Activated CD4-positive, alpha-beta T cell treated with anti-CD3 and anti-CD28 coated beads, Interleukin-2, amount 10 ng/mL, durations not matched to agents 24 days and 14 days (primary cell): ENCODE data around the gene EIF5A. TPM values are rescaled to one million over a fixed set of nuclear protein-coding genes. Genes with fewer than 3 reads are reported as not detected.
A peak's percentile ranks its signal among the peaks of the same experiment; 100 is the strongest.

Experiments used
- DNase-seq: peaks from one replicate; pipeline ENCODE4 v3.0.0; 2022
- H3K27ac Mint-ChIP-seq: one replicate; pipeline ENCODE4 v1.8.0; 2022; ENCODE audit warnings: mild to moderate bottlenecking, mixed read lengths
- H3K27me3 Mint-ChIP-seq: one replicate; pipeline ENCODE4 v1.8.0; 2022; ENCODE audit warnings: mixed read lengths
- H3K36me3 Mint-ChIP-seq: one replicate; pipeline ENCODE4 v1.8.0; 2022; ENCODE audit warnings: low read depth, mild to moderate bottlenecking, mixed read lengths
- H3K4me1 Mint-ChIP-seq: one replicate; pipeline ENCODE4 v1.8.0; 2021; ENCODE audit warnings: mixed read lengths
- H3K4me3 Mint-ChIP-seq: one replicate; pipeline ENCODE4 v1.8.0; 2022; ENCODE audit warnings: mild to moderate bottlenecking, moderate library complexity, mixed read lengths
- H3K9me3 Mint-ChIP-seq: one replicate; pipeline ENCODE4 v1.8.0; 2021; ENCODE audit warnings: mixed read lengths
- intact Hi-C: fragments of 100-400 bp; cut with micrococcal nuclease; formaldehyde crosslinking; loops from one replicate; pipeline ENCODE4 v1.15.1; 2023
- total RNA-seq: library from RNA; stranded (reverse); gene quantifications from 2 replicates; pipeline ENCODE4 v1.2.3, GENCODE V29; 2022

Gene EIF5A
- 1,303 and 1,327 TPM in 2 replicates for total RNA-seq

DNA sequence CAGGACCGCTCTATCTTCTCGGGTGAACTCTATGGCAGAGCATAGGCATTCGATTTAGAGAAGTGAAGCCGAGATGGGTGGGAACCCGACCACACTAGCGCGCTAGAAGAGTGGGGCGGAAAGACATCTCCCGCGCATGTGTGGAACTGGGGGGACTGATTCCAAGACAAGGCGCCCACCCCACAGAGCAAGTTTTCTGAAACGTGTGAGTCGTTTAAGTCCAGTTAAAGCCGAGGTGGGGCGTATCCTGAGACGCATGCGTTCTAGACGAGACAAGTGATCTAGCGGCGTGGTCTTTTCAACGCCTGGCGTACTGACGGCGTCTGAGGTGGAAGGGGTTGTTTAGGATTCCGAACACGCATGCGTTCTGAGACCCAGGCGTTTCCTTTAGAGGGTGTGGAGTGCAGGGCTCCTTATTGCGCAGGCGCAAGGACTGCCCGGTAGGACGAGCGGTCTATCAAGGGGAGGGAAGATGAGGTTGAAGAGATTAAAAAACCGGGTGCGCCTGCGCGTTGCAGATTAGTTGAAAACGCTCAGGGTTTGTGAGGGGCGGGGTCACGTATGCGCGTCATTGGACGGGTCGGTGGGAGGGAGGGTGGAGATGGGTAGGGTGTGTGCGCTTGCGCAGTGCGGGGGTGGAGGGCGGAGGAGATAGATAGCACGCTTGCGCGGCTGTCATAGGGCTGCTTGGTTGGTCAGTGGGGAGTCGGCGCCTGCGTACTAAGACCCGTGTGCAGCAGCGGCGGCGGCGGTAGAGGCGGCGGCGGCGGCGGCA lies at the start of gene EIF5A:
EIF5A (plus strand) TSS at position 718 of the 775 bp plus-strand sequence. CDS start 2,008 bp downstream, outside the sequence.
- Mint-ChIP-seq H3K36me3 (peaks cover 42% of the 10 kb centered on the region), H3K4me3 (peak within 1 kb of the TSS; percentile 90), H3K9me3 (no peaks in the 10 kb centered on the region), H3K27ac (peak within 1 kb of the TSS; percentile 99), H3K27me3 (peaks cover 5% of the 10 kb centered on the region), H3K4me1 (peaks cover 40% of the 10 kb centered on the region)
- intact Hi-C loops, result loop anchor here (1.0 to 5.0 kb wide), 7 partner anchors 26 to 379 kb away; partner anchors contain the start of genes ELP5, PHF23, POLR2A and SLC16A13
- peak; percentile 100 for DNase-seq

DNA sequence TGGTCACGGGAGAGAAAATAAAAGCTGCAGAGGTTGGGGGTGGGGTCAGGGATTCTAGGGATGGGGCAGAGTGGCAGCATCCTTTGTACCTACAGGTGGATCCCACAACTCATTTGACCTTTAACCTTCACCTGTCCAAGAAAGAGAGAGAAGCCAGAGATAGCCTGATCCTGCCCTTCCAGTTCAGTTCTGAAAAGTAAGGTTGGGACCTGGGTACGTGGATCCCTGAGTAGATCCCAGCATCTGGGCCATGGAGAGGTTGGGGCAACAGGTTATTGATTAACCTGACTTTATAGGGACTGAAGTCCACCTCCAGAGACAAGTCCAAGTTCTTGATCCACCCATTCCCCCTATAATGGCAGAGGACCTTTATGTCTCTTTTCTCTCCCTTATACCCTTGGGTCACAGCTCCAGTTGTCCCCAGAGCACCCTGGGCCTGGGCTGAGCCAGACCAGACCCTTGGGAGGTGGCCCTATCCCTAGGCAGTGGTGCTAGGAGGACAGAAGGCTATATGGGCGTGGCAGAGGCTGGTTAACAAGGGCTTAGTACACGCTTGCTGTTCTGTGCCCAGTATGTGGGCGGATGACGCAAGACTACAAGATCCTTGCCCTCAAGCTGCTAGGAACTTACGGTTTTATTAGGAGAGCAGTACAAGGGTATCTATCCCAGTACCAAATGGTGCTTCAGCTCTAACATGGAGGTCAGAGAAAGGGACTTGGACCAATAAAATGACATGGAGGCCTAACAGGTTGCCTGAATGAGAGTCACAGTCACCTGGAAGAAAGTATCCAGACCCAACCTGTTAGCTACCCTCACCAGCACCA lies 48.5 kb upstream of the EIF5A start:
- H3K27ac Mint-ChIP-seq, result no peak overlapping the region
- H3K9me3 Mint-ChIP-seq, result no peaks in the 10 kb centered on the region
- intact Hi-C loops, result no loop called here
- H3K27me3 Mint-ChIP-seq, result peaks cover 19% of the 10 kb centered on the region
- H3K4me3 Mint-ChIP-seq, result peak overlapping the region; percentile 12
- peaks cover 25% of the 10 kb centered on the region for H3K4me1 Mint-ChIP-seq
- DNase-seq, result no peak
- peaks cover 42% of the 10 kb centered on the region for H3K36me3 Mint-ChIP-seq

DNA sequence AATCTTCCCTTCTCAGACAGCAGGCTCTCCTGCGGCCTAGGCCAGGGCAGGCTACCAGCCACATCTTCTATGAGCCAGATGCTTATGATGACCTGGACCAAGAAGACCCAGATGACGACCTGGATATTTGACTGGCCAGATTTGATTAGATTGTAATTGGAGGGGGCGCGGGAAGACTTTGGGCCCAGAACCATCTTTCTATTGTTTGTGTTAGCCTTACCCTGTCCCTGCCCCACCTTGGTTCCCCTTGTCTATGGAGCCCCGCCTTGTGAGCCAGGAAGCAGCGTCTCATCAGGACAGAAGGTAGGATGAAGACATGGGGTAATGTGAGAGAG lies 47.9 kb upstream of the EIF5A start:
- no peak for DNase-seq
- no peaks in the 10 kb centered on the region for H3K9me3 Mint-ChIP-seq
- peak overlapping the region; percentile 12 for H3K4me3 Mint-ChIP-seq
- peaks cover 40% of the 10 kb centered on the region for H3K36me3 Mint-ChIP-seq
- H3K4me1 Mint-ChIP-seq, result peaks cover 25% of the 10 kb centered on the region
- H3K27ac Mint-ChIP-seq, result no peak overlapping the region
- H3K27me3 Mint-ChIP-seq, result peaks cover 24% of the 10 kb centered on the region
- intact Hi-C loops, result no loop called here

DNA sequence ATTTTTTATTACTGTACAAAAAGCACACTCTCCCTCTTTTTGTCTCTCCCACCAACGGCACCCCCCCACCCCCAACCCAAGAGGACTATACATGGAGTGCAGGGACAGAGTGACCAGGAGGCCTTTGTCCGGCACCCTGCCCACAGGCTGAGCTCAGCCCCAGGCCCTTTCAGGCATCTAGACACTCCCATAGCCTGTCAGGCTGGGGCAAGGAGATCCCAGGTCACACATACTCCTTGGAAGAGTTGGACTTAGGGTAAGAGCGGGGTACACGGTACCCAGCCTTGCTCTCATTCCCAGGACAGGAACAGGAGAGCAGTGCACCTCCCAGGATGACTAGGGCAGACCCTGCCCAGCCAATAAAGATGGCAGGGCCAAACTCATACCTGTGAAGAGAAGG lies 47.3 kb upstream of the EIF5A start:
- no peak for DNase-seq
- H3K27ac Mint-ChIP-seq, result no peak overlapping the region
- peaks cover 26% of the 10 kb centered on the region for H3K27me3 Mint-ChIP-seq
- peaks cover 34% of the 10 kb centered on the region for H3K36me3 Mint-ChIP-seq
- H3K9me3 Mint-ChIP-seq, result no peaks in the 10 kb centered on the region
- intact Hi-C loops, result no loop called here
- H3K4me1 Mint-ChIP-seq, result peaks cover 22% of the 10 kb centered on the region
- no peak overlapping the region for H3K4me3 Mint-ChIP-seq

DNA sequence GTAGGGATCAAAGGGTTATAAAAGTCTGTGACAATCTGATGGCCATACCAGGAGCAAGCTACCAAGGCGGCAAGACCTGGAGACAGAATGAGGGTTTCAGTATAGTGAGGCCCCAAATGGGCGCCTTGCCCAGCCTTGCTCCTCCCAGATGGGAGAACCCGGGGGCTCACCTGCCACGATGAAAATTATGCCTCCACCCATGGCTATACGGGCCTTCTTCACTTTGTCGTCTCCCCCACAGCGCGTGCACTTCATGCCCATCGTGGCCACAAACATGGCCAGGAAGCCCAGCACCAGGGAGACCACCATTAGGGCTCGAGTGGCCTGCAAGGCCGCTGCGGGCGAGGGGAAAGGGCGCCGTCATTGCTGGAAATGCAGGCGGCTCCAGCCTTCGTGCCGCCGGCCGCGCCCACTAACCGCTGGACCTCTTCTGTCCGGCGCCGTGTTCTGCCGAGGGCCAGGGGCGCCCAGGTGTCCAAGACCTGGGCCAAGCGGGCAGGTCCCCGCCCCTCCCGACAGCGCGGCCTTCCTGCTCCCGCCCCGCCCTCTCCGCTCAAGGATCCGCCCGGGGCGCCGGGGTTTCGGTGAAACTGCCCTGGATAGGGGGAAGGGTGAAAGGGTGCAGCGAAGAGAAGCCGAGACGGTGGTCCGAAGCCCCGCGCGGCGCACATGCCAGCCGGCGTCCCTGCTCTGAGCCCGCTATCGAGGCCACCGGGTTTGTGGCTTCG lies 46.6 kb upstream of the EIF5A start:
- peak; percentile 80 for DNase-seq
- Mint-ChIP-seq H3K27ac (no peak overlapping the region), H3K4me1 (peaks cover 22% of the 10 kb centered on the region), H3K9me3 (no peaks in the 10 kb centered on the region), H3K27me3 (peaks cover 26% of the 10 kb centered on the region), H3K4me3 (peak overlapping the region; percentile 49), H3K36me3 (peaks cover 32% of the 10 kb centered on the region)
- intact Hi-C loops, result no loop called here

DNA sequence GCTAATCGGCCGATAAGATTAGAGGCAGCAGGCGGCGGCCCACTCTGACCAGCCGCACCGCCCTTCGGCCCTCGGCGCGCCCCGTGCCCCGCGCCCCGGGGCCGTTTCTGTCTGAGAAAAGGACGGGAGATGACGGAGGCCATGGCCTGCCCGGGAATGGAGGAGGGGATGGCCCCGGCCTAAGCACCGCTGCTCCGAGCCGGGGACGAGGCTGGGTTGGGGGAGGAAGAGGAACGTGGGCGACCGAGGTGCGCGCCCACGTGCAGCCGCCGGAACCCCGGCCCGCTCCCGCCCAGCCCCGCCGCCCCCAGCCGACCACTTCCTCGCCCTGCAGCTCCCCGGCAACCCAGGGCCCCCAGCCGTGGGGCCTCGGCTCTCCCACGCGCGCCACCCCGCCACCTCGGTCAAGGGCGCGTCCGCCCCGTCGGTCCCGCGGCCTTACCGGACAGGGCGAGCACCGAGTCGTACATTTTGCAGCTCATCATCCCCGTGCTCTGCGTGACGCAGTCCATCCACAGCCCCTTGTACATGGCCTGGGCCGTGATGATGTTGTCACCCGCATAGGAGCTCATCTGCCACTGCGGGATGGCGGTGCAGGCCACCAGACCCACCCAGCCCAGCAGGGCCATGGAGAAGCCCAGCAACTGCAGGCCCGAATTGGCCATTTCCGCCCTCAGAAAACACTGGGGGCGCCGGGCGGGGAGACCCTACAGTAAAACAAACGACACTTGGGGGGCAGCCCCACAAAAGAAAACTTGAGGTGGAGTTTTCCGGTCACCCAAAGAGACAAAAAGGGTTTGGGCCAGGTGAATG lies 45.8 kb upstream of the EIF5A start:
- peak overlapping the region; percentile 69 for H3K4me3 Mint-ChIP-seq
- intact Hi-C loops, result loop anchor here (2.0 kb wide), 1 partner anchor 19 kb away; the partner anchor contains the start of gene SLC2A4
- peak; percentile 71 for DNase-seq
- peak overlapping the region; percentile 46 for H3K27ac Mint-ChIP-seq
- peaks cover 26% of the 10 kb centered on the region for H3K27me3 Mint-ChIP-seq
- H3K4me1 Mint-ChIP-seq, result peaks cover 22% of the 10 kb centered on the region
- peaks cover 26% of the 10 kb centered on the region for H3K36me3 Mint-ChIP-seq
- H3K9me3 Mint-ChIP-seq, result no peaks in the 10 kb centered on the region

DNA sequence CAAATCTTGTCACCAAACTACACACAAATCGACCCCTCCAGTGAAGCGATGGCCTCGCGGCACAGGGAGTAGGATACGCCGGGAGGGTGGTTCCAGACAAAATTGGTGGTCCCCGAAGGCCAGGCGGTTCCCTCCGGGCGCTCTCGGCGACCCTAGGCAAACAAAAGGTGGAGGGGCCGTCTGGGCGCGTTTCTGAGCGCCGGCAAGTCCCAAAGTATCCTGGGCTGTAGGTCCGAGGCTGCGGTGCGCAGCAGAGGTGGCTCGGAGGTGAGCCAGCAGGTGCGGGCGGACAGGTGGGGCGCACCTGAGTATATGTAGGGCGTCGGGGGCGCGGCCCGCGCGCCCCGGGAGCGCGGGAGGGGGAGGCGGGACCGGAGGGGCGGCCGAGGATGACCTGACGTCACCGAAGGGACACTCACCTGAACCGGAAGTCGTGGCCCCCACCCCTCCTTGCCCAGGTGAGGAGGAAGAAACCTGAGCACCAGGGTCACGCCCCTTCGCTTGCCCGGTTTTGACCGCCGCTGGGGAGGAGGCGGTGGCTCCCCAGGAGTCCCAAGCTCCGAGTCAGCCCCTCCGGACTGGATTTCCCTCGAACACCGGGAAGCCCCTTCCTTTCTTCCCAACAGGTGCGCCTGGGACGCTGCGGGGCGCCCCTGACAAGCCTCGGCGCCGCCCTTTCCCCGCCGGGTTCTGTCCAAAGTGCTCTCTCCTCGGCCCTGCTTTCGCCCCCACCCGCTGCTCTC lies 45.1 kb upstream of the EIF5A start, which contains the start of gene CLDN7:
CLDN7 (minus strand) TSS at position 287 of the 743 bp plus-strand sequence. CDS start 435 bp downstream, outside the sequence.
- intact Hi-C loops, result loop anchor here (2.0 kb wide), 1 partner anchor 18 kb away; the partner anchor contains the start of gene SLC2A4
- Mint-ChIP-seq H3K27me3 (peaks cover 29% of the 10 kb centered on the region), H3K27ac (peak within 1 kb of the TSS; percentile 63), H3K4me3 (peak within 1 kb of the TSS; percentile 79), H3K9me3 (no peaks in the 10 kb centered on the region), H3K36me3 (peaks cover 19% of the 10 kb centered on the region), H3K4me1 (peaks cover 22% of the 10 kb centered on the region)
- no peak for DNase-seq

DNA sequence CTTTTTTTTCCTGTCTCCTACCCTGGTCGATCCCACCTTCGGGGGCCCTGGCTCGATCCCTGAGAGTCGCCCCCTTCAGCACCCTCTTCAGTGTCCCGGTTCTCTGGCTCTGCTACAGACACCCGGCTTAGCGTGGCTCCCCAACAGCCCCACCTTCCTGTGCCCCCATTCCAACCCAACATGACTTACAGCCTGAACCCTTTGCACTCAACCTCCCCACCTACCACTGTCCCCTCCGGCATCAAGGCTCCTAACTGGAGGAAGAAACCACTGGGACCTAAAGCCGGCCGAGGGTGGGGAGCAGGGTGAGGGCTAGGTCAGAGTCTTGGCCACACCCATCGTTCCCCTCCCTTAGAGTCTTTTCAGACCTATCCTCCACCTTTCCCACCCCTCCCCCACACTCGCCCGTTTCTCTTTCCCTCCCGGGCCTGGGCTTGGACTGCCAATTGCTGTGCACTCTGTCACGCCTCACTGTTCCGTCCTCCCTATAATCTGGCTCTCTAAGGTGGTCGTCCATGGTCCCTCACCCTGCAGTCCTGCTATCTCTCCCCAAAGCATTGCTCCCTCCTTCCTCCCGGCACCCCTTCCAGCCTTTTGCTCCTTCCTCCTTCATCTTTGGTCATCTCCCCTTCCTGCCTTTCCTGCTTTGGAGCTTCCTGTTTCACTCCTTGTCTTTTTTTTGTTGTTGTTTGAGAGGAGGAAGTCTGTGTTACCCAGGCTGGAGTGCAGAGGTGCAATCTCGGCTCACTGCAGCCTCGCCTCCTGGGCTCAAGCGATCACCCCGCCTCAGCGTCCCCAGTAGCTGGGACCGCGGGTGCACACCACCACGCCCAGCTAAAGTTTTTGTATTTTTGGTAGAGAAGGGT lies 44.3 kb upstream of the EIF5A start:
- H3K4me3 Mint-ChIP-seq, result peak overlapping the region; percentile 79
- intact Hi-C loops, result loop anchor here (2.0 kb wide), 1 partner anchor 18 kb away; the partner anchor contains the start of gene SLC2A4
- H3K27me3 Mint-ChIP-seq, result peaks cover 30% of the 10 kb centered on the region
- peak overlapping the region; percentile 63 for H3K27ac Mint-ChIP-seq
- DNase-seq, result peak; percentile 70
- H3K9me3 Mint-ChIP-seq, result no peaks in the 10 kb centered on the region
- peaks cover 22% of the 10 kb centered on the region for H3K4me1 Mint-ChIP-seq
- H3K36me3 Mint-ChIP-seq, result peaks cover 18% of the 10 kb centered on the region

DNA sequence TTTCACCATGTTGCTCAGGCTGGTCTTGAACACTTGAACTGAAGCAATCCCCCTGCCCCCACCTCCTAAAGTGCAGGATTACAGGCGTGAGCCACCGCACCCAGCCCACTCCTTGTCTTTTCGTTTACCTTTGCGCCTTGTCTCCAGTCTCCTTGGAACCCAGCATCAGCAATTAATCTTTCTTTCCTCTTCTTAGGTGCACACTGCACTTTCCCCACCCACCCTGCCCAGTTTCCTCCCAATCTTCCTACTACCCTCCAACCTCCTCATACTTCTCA lies 43.7 kb upstream of the EIF5A start:
- Mint-ChIP-seq H3K36me3 (peaks cover 15% of the 10 kb centered on the region), H3K27ac (peak overlapping the region; percentile 63), H3K9me3 (no peaks in the 10 kb centered on the region), H3K27me3 (peaks cover 32% of the 10 kb centered on the region), H3K4me1 (peaks cover 22% of the 10 kb centered on the region), H3K4me3 (peak overlapping the region; percentile 79)
- DNase-seq, result no peak
- intact Hi-C loops, result loop anchor here (2.0 kb wide), 1 partner anchor 17 kb away; the partner anchor contains the start of gene SLC2A4

DNA sequence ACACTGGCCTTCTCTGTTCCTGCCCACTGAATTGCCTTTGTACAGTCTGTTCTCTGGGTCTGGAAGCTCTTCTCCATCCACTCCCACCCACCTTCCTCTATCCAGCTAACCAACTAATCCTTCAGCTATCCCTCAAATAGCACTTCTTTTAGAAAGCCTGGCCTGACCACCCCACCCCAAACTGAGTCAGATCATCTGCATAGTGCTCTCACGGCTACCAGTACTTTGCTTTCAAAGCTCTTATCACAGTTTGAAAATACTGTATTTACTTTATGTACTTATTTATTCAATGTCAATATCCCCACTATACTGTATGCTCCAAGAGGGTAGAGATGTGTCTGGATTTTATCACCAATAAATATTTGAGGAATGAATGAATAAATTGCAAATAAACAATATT lies 40.6 kb upstream of the EIF5A start:
- H3K27ac Mint-ChIP-seq, result no peak overlapping the region
- no peak for DNase-seq
- H3K9me3 Mint-ChIP-seq, result no peaks in the 10 kb centered on the region
- peaks cover 3% of the 10 kb centered on the region for H3K36me3 Mint-ChIP-seq
- no peak overlapping the region for H3K4me3 Mint-ChIP-seq
- intact Hi-C loops, result no loop called here
- peaks cover 18% of the 10 kb centered on the region for H3K4me1 Mint-ChIP-seq
- H3K27me3 Mint-ChIP-seq, result peaks cover 38% of the 10 kb centered on the region

DNA sequence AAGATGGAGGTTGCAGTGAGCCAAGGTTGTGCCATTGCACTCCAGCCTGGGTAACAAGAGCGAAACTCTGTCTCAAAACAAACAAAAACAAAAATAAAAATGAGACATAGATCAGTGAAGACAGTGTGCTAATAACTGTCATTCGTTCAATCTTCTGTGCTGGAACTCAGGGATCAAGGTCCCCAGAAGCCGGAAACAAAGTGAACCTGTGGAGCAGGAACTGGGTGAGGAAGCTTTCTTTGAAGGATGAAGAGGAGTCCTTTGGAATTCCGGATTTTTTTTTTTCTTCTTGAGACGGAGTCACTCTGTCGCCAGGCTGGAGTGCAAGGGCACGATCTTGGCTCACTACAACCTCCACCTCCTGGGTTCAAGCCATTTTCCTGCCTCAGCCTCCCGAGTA lies 28.0 kb upstream of the EIF5A start:
- no peak for DNase-seq
- Mint-ChIP-seq H3K9me3 (no peaks in the 10 kb centered on the region), H3K27ac (no peak overlapping the region), H3K4me1 (peaks cover 10% of the 10 kb centered on the region), H3K27me3 (peaks cover 32% of the 10 kb centered on the region), H3K4me3 (no peak overlapping the region), H3K36me3 (no peaks in the 10 kb centered on the region)
- intact Hi-C loops, result no loop called here
